PFSK-1 (cell line): Measurements from ENCODE around the gene NKPD1.

ENCODE experiments used
- FOXP2 ChIP-seq: optimal IDR thresholded peaks from 2 replicates; pipeline ENCODE3; 2011; ENCODE audit warnings: borderline replicate concordance, control low read depth, inconsistent platforms; ENCODE audit not compliant: insufficient read depth; ENCODE audit errors: extremely low read length, extremely low read depth
- POLR2AphosphoS5 ChIP-seq: IDR thresholded peaks from 2 replicates; pipeline ENCODE4 v1.6.1; 2012; ENCODE audit warnings: low read depth, mild to moderate bottlenecking, control low read depth, low read length, moderate library complexity
- SIN3A ChIP-seq: IDR thresholded peaks from 2 replicates; pipeline ENCODE4 v1.6.1; 2012; ENCODE audit warnings: mild to moderate bottlenecking, low read length, moderate library complexity, borderline replicate concordance; ENCODE audit not compliant: insufficient read depth
- TAF1 ChIP-seq: IDR thresholded peaks from 2 replicates; pipeline ENCODE4 v1.6.1; 2012; ENCODE audit warnings: low read length, control low read depth, borderline replicate concordance; ENCODE audit not compliant: insufficient read depth
- TF ChIP-seq, protein P1 (sequence below), 2 experiments: IDR thresholded peaks; 2 replicates each; pipeline versions ENCODE4 v1.6.1 to v1.8.0; 2011 to 2012; ENCODE audit warnings: low read depth in 2 of 2, low read length in 2 of 2, control low read depth in 1 of 2, inconsistent platforms in 1 of 2, mild to moderate bottlenecking in 1 of 2, moderate library complexity in 1 of 2; ENCODE audit not compliant: insufficient read depth in 1 of 2

NKPD1 gene

DNA sequence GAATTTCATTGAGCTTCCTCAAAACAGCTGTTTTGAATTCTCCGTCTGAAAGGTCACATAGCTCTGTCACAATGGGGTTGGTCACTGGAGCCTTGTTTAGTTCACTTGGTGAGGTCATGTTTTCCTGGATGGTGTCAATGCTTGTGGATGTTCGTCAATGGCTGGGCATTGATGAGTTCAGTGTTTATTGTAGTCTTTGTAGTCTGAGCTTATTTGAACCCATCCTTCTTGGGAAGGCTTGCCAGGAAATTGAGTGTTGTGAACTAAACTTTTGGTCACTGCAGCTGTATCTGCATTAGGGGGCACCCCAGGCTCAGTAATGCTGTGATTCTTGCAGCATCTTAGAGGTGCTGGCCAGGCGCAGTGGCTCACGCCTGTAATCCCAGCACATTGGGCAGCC lies 39.8 kb upstream of the NKPD1 start:
- TF ChIP-seq SIN3A = no peak
- no peak for TF ChIP-seq TAF1
- TF ChIP-seq FOXP2 = no peak

DNA sequence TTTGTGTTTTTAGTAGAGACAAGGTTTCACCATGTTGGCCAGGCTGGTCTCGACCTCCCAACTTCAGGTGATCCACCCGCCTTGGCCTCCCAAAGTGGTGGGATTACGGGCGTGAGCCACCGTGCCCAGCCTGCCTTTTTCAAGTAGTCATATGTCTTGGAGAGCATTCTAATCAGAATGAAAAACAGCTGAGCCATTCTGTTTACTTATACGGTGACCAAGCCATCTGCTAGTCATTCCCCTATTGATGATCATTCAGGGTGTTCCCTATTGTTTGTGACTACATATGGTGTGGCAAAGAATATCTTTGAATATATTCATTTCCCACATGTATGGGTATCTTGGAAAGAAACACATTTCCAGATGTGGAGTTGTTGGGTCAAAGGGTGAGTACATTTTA lies 35.0 kb upstream of the NKPD1 start:
- TF ChIP-seq FOXP2 (no peak), POLR2AphosphoS5 (no peak), TAF1 (no peak), SIN3A (no peak)
- TF ChIP-seq, protein P1, sequence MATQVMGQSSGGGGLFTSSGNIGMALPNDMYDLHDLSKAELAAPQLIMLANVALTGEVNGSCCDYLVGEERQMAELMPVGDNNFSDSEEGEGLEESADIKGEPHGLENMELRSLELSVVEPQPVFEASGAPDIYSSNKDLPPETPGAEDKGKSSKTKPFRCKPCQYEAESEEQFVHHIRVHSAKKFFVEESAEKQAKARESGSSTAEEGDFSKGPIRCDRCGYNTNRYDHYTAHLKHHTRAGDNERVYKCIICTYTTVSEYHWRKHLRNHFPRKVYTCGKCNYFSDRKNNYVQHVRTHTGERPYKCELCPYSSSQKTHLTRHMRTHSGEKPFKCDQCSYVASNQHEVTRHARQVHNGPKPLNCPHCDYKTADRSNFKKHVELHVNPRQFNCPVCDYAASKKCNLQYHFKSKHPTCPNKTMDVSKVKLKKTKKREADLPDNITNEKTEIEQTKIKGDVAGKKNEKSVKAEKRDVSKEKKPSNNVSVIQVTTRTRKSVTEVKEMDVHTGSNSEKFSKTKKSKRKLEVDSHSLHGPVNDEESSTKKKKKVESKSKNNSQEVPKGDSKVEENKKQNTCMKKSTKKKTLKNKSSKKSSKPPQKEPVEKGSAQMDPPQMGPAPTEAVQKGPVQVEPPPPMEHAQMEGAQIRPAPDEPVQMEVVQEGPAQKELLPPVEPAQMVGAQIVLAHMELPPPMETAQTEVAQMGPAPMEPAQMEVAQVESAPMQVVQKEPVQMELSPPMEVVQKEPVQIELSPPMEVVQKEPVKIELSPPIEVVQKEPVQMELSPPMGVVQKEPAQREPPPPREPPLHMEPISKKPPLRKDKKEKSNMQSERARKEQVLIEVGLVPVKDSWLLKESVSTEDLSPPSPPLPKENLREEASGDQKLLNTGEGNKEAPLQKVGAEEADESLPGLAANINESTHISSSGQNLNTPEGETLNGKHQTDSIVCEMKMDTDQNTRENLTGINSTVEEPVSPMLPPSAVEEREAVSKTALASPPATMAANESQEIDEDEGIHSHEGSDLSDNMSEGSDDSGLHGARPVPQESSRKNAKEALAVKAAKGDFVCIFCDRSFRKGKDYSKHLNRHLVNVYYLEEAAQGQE (IDR thresholded peaks at IDR 0.05; ENCODE audit: insufficient read depth in 1 of 2, low read depth in 2 of 2, low read length in 2 of 2) = no peak

DNA sequence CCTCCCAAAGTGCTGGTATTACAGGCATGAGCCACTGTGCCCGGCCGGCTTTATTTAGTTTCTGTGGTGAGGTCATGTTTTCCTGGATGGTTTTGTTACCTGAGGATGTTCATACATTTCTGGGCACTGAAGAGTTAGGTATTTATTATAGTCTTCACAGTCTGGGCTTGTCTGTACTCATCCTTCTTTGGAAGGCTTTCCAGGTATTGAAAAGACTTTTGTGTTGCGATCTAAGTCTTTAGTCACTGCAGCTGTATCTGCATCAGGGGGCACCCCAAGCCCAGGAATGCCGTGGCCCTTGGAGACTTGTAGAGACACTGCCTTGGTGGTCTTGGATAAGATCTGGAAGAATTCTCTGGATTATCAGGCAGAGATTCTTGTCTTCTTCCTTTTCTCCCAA lies 30.6 kb upstream of the NKPD1 start:
- TF ChIP-seq SIN3A (no peak), POLR2AphosphoS5 (no peak), TAF1 (no peak), FOXP2 (no peak)
- TF ChIP-seq, protein P1 (IDR thresholded peaks at IDR 0.05; ENCODE audit: insufficient read depth in 1 of 2, low read depth in 2 of 2, low read length in 2 of 2) = no peak

DNA sequence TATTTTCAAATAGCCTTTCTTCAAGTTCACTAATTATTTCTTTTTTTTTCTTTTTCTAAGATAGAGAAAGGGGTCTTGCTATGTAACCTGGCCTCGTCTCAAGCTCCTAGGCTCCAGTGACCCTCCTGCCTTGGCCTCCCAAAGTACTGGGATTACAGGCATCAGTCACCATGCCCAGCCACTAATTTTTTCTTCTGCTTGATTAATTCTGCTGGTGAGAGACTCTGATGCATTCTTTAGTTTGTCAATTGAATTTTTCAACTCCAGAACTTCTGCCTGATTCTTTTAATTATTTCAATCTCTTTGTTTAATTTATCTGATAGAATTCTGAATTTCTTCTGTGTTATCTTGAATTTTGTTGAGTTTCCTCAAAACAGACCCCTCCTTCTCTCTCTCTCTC lies 29.2 kb upstream of the NKPD1 start:
- TF ChIP-seq, protein P1 (IDR thresholded peaks at IDR 0.05; ENCODE audit: insufficient read depth in 1 of 2, low read depth in 2 of 2, low read length in 2 of 2) = no peak
- TF ChIP-seq TAF1 = no peak
- no peak for TF ChIP-seq POLR2AphosphoS5
- no peak for TF ChIP-seq SIN3A
- TF ChIP-seq FOXP2 = no peak

DNA sequence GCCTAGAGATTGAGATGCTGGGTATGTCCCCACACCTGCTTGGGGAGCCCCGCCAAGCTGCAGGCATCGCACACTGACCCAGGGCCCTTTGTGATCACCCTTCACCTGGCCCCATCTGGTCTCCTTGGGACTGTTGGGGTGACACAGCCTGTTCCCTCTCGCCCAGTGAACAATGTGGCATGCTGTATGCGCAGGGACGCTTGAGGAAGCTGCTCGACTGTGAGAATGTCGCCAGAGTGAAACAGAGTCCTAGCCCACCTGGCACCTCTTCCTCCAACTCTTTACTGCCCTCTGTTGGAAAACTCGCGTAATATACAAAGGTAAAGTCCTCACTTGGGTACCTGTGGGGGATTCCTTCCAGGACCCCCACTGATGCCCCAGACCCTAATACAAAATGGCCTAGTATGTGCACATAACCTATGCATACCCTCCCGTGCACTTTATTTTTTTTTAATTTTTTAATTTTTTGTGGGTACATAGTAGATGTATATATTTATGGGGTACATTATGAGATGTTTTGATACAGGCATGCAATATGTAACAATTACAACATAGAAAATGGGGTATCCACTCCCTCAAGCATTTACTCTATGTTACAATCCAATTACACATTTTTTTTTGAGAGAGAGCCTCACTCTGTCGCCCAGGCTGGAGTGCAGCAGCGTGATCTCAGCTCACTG lies 26.8 kb upstream of the NKPD1 start:
- TF ChIP-seq TAF1 (no peak), POLR2AphosphoS5 (no peak), FOXP2 (no peak), SIN3A (no peak)
- TF ChIP-seq, protein P1 (IDR thresholded peaks at IDR 0.05; ENCODE audit: insufficient read depth in 1 of 2, low read depth in 2 of 2, low read length in 2 of 2) = no peak
